DOHH2 (cell line): Measurements from ENCODE around the gene NPLOC4.

ENCODE experiments used
- H3F3A ChIP-seq: fragments of 200-600 bp; sonication (generic), shearing (Covaris generic); 2 replicates; pipeline ENCODE4 v1.6.0; 2016; ENCODE audit warnings: antibody characterized with exemption, mild to moderate bottlenecking; ENCODE audit not compliant: control insufficient read depth, insufficient read depth
- H3K27ac ChIP-seq: fragments of 200-600 bp; sonication (generic); 2 replicates; pipeline ENCODE4 v1.5.1; 2014; ENCODE audit warnings: low read depth, mild to moderate bottlenecking, low read length, moderate library complexity
- H3K27me3 ChIP-seq: fragments of 200-600 bp; sonication (generic); 2 replicates; pipeline ENCODE4 v1.6.1; 2014; ENCODE audit warnings: mild to moderate bottlenecking, low read length, mixed read lengths; ENCODE audit not compliant: control insufficient read depth
- H3K36me3 ChIP-seq: fragments of 200-600 bp; sonication (generic); 2 replicates; pipeline ENCODE4 v1.6.1; 2014; ENCODE audit warnings: mild to moderate bottlenecking, low read length, moderate library complexity, mixed read lengths; ENCODE audit not compliant: control insufficient read depth
- H3K4me1 ChIP-seq: fragments of 200-600 bp; sonication (generic); 2 replicates; pipeline ENCODE4 v1.6.1; 2014; ENCODE audit warnings: mild to moderate bottlenecking, low read length, mixed read lengths; ENCODE audit not compliant: control insufficient read depth
- H3K4me2 ChIP-seq: fragments of 200-600 bp; sonication (generic); 2 replicates; pipeline ENCODE4 v1.6.0; 2014; ENCODE audit warnings: mild to moderate bottlenecking, low read length, moderate library complexity
- H3K4me3 ChIP-seq: fragments of 200-600 bp; sonication (generic); 2 replicates; pipeline ENCODE4 v1.5.1; 2014; ENCODE audit warnings: mild to moderate bottlenecking, low read length, mixed read lengths
- H3K79me2 ChIP-seq: fragments of 200-600 bp; sonication (generic); 2 replicates; pipeline ENCODE4 v1.6.1; 2014; ENCODE audit warnings: mild to moderate bottlenecking, low read length, mixed read lengths; ENCODE audit not compliant: control insufficient read depth
- H3K9me2 ChIP-seq: fragments of 200-600 bp; sonication (generic); replicated peaks from 2 replicates; pipeline ENCODE4 v1.6.1; 2014; ENCODE audit warnings: mild to moderate bottlenecking, low read length, mixed read lengths; ENCODE audit not compliant: control insufficient read depth
- H3K9me3 ChIP-seq: fragments of 200-600 bp; sonication (generic); 2 replicates; pipeline ENCODE4 v1.6.1; 2014; ENCODE audit warnings: antibody characterized with exemption, low read length, mixed read lengths; ENCODE audit not compliant: control insufficient read depth, insufficient read depth
- H4K20me1 ChIP-seq: fragments of 200-600 bp; sonication (generic); 2 replicates; pipeline ENCODE4 v1.6.0; 2014; ENCODE audit warnings: low read depth, mild to moderate bottlenecking, antibody characterized with exemption, low read length, moderate library complexity; ENCODE audit not compliant: control insufficient read depth, insufficient read depth
- EZH2phosphoT487 ChIP-seq: fragments of 200-600 bp; sonication (generic); IDR thresholded peaks from 2 replicates; pipeline ENCODE4 v1.6.1; 2017; ENCODE audit warnings: borderline replicate concordance, mild to moderate bottlenecking, antibody characterized with exemption, low read length, moderate library complexity, mixed read lengths
- TF ChIP-seq, protein P1 (sequence below): fragments of 200-600 bp; sonication (generic); IDR thresholded peaks from one replicate; pipeline ENCODE4 v1.5.1; 2014; ENCODE audit warnings: antibody characterized with exemption, mild to moderate bottlenecking, low read depth, low read length; ENCODE audit not compliant: poor library complexity, severe bottlenecking

Gene NPLOC4

DNA sequence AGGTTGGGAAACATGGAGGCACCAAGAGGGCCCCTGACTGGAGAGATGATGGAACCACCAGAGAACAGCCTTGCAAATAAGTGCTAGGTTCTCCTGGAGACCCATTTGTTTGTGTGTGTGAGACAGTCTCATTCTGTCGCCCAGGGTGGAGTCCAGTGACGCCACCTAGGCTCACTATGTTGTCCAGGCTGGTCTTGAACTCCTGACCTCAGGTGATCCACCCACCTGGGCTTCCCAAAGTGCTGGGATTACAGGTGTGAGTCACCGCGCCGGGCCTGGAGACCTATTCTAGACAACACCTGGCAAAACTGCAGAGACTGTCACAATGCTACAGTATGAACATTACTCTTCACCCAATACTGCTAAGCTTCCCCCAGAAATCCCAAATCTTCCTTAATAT lies 1.5 kb downstream of the NPLOC4 start:
- peaks cover 28% of the 10 kb centered on the region for H3K36me3 ChIP-seq
- H3K79me2 ChIP-seq: peaks cover 59% of the 10 kb centered on the region
- no peaks in the 10 kb centered on the region for H3K9me3 ChIP-seq
- H3K4me2 ChIP-seq: peak overlapping the region; percentile 89
- H3K27me3 ChIP-seq: no peaks in the 10 kb centered on the region
- H3F3A ChIP-seq: peaks cover 14% of the 10 kb centered on the region
- TF ChIP-seq, protein P1, sequence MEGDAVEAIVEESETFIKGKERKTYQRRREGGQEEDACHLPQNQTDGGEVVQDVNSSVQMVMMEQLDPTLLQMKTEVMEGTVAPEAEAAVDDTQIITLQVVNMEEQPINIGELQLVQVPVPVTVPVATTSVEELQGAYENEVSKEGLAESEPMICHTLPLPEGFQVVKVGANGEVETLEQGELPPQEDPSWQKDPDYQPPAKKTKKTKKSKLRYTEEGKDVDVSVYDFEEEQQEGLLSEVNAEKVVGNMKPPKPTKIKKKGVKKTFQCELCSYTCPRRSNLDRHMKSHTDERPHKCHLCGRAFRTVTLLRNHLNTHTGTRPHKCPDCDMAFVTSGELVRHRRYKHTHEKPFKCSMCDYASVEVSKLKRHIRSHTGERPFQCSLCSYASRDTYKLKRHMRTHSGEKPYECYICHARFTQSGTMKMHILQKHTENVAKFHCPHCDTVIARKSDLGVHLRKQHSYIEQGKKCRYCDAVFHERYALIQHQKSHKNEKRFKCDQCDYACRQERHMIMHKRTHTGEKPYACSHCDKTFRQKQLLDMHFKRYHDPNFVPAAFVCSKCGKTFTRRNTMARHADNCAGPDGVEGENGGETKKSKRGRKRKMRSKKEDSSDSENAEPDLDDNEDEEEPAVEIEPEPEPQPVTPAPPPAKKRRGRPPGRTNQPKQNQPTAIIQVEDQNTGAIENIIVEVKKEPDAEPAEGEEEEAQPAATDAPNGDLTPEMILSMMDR: no peak
- no peak for TF ChIP-seq EZH2phosphoT487
- peak overlapping the region; percentile 73 for H3K27ac ChIP-seq
- H4K20me1 ChIP-seq: no peaks in the 10 kb centered on the region; the same call in 1 of the 2 replicates
- H3K9me2 ChIP-seq: no peaks in the 10 kb centered on the region
- H3K4me1 ChIP-seq: peaks cover 39% of the 10 kb centered on the region
- H3K4me3 ChIP-seq: peak overlapping the region; percentile 91

DNA sequence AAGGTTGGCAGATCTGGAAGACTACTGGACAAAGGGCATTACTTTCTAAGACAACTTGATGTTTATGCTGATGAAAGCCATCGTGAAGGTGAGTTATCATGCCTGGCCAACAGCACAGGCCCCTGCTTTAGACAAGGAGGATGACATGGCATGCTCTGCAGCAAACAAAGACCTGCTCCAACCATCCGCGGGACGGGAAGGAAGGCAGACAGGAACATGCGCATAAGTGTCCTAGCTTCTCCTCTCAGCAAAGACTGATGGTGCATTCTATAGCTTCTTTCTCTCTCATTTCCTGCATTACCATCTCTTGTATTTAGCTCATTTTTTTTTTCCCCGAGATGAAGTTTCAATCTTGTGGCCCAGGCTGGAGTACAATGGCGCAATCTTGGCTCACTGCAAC lies 5.4 kb downstream of the NPLOC4 start:
- no peak overlapping the region for H3K4me3 ChIP-seq
- no peak overlapping the region for H3K4me2 ChIP-seq
- TF ChIP-seq EZH2phosphoT487: no peak
- TF ChIP-seq, protein P1: no peak
- no peaks in the 10 kb centered on the region for H3K9me3 ChIP-seq
- H4K20me1 ChIP-seq: no peaks in the 10 kb centered on the region; the same call in 1 of the 2 replicates
- H3K36me3 ChIP-seq: peaks cover 54% of the 10 kb centered on the region
- H3F3A ChIP-seq: peaks cover 14% of the 10 kb centered on the region
- H3K4me1 ChIP-seq: peaks cover 39% of the 10 kb centered on the region
- H3K27me3 ChIP-seq: no peaks in the 10 kb centered on the region
- H3K27ac ChIP-seq: no peak overlapping the region
- no peaks in the 10 kb centered on the region for H3K9me2 ChIP-seq
- H3K79me2 ChIP-seq: peaks cover 65% of the 10 kb centered on the region

DNA sequence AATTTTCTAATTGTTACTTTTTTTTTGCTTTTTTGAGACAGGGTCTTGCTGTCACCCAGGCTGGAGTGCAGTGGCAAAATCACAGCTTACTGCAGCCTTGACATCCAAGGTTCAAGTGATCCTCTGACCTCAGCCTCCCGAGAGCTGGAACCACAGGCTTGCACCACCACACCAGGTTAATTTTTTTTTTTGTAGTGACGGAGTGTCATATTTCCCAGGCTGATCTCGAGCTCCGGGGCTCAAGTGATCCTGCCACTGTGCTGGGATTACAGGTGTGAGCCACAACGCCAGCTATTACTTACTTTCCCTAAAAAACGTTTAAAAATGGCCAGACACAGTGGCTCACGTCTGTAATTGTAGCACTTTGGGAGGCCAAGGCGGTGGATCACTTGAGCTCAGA lies 6.6 kb downstream of the NPLOC4 start:
- H3K79me2 ChIP-seq: peaks cover 57% of the 10 kb centered on the region
- no peak overlapping the region for H3K4me2 ChIP-seq
- no peak overlapping the region for H3K4me3 ChIP-seq
- no peaks in the 10 kb centered on the region for H3K9me3 ChIP-seq
- no peaks in the 10 kb centered on the region for H3K9me2 ChIP-seq
- H3K27ac ChIP-seq: no peak overlapping the region
- no peaks in the 10 kb centered on the region; the same call in 1 of the 2 replicates for H4K20me1 ChIP-seq
- peaks cover 10% of the 10 kb centered on the region for H3F3A ChIP-seq
- peaks cover 34% of the 10 kb centered on the region for H3K4me1 ChIP-seq
- no peaks in the 10 kb centered on the region for H3K27me3 ChIP-seq
- TF ChIP-seq, protein P1: no peak
- no peak for TF ChIP-seq EZH2phosphoT487
- peaks cover 59% of the 10 kb centered on the region for H3K36me3 ChIP-seq
